GM19239 (cell line): ENCODE measurements around the gene NR6A1.

Experiments
- DNase-seq: peaks from one replicate; pipeline ENCODE4 v3.0.0; 2011; ENCODE audit warnings: low spot score; ENCODE audit not compliant: insufficient read length
- FAIRE-seq: peaks from 2 replicates; lab custom pipeline; 2011; peaks lifted over from hg19 to GRCh38; lab: Jason Lieb, UNC

NR6A1 gene

DNA sequence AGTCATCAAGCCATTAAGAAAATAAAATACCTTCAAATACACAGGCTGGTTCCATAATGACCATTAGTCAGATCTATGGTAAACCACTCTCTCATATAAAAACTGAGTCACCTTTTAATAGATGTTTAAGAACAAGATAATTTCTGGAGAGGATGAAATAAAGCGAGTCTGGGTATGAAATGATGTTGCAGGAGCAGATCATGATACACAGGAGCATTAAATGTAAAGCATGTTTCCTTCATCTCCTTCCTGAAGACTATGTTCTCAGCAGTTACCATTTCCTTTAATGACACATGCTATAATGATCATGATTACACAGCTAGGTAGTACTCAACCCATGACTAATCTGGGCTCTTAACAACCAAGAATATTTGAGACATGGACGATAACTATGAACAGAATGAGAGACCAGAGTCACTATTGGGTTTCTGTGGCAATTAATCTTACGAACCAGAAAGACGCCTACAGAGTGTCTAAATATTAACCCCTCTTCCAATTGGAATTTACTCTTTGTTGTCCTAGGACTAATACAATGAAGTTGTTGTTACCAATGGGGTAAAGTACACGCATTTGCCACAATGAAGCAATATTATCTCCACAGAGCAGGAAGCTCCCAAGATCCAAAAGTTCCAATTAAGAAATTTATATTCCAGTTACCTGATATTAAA lies 105.6 kb downstream of the NR6A1 start:
- DNase-seq (no peak), FAIRE-seq (no peak)

DNA sequence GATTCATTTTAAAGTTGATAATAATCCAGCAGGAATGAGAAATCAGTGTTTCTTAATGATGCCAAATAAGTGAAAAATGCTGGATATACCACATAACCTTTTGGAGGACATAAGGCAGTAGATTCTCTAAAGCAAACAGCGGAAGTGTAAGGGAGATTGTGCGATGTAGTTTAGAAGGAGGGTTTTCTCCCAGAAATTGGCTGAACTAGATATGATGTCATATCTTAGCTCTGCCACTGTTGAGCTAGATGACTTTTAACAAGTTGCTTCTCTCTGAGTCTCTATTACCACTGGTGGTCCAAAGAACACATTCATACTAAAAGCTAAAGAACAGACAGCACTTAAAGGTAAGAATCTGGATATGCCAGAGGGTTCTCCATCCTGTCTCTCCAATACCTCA lies 107.0 kb downstream of the NR6A1 start:
- FAIRE-seq (no peak), DNase-seq (no peak)

DNA sequence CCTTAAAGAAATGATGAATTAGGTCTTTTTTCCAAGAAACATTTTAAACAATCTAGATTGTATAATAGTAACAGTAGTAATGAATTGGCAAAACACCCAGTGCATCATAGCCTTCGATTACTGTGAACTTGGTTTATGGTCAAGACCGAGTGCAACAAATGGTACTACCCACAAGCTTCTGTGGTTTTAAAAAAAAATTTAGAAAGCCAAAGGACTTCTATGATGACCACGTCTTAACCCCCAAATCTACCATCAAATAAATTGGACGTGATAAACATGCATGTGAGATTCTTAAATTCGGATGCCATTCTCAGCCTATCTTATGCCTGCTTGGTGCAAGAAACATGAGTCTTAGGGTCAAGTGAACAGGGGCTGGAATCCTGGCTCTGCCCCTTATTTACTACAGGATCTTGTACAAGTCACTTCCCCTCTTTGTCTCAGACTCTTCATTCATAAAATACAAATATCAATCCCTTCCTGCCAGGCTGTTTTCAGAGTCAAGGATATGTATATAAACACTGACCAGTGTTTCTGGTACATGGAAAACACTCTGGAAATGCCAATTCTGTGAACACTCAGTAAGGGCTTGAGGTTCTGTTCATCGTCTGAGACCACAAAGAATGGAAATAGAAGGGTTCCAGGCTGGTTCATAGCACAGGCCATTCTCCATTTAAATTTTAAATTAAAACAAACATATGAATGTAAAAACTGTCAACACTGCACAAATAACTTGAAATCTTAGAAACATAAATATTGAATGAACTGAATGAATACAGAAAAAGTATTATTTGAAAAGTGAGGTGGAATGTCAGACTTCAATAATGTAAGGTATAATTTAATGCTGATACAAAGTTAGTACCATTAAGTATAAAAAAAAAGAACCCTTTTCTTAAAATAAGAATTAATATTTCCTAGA lies 107.8 kb downstream of the NR6A1 start:
- DNase-seq (no peak), FAIRE-seq (no peak)

DNA sequence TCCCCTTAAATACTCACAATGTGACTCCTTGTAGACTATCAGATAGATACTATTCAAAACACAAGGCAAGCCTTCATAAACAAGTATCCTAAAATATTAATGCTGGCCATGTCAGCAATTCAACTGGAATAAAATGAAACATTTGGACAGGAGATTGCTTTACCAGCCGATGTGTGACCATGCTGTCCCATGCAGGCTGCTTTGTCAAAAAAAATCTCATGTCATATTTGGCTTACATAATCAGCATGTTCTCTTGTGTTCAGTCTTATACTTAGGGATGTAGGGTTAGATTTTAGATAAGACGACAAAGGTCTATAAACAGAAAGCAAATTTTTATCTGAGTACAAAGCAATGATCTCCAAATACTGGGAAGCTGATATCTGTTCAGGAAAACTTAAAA lies 108.5 kb downstream of the NR6A1 start:
- DNase-seq (no peak), FAIRE-seq (no peak)

DNA sequence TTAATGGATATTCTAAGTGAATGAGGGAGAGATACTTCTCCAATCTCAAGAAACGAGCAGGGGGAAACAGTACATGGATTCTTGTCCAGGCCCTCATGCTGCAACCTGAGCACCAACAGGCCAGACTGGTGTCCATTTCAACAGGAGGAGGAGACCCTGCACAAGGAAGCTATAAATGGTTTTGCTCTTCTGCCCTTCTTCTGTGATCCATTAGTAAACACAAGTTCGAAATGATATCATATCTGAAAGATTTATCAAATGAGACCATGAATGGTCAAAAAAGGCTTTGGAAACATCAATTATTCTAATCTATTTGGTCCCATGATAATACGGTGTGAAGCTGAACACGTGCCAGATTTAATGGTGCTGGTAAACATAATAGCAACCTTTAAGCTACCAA lies 109.8 kb downstream of the NR6A1 start:
- FAIRE-seq (no peak), DNase-seq (no peak)

DNA sequence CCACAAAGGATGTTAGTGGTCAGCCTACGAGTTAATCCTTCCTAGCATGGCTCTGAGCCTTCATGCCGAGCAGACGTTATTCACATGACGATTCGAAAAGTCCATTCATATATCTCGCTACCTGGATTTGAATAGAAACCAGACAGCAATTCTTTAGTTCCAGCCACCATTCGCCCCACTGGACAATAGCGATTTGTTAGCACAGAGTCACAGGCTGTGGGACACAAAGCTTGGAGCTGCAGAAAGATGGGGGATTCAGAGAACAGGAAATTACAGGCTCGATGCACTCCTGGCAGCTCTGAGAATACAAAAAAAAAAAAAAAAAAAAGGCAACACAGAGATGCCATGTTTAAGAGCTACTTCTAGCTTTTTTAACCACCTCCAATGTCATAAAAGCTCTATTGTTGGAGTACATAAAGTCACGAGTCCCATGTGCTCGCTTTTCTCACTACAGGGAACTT lies 110.7 kb downstream of the NR6A1 start:
- FAIRE-seq (peak; percentile 76), DNase-seq (no peak)

DNA sequence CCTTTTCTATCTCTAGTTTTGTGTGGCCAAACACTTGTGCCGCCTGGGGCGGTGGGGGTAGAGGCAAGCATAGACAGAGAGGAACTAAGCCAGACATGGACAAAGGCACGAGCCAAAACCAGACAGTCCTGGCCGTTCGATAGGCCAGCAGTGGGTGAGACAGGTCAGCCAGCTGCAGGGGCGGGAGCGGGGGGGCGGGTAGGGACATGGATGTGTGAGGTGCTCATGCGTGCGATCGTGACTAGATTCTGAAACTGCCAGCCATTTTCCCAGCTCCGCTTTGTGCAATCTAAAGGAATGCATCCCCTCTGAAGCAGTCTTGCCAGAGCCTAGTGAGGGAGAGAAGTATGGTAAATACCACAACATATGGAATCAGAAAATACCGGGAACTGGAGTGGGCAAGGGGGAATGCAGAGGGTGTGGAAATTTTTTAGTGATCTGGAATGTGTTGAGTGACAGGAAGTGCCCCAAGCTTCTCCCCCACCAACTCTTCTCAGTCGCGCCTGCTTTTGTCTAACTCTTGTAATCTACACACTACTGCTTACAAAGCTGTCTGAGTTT lies 111.9 kb downstream of the NR6A1 start:
- DNase-seq, result peak; percentile 19
- peak; percentile 81 for FAIRE-seq

DNA sequence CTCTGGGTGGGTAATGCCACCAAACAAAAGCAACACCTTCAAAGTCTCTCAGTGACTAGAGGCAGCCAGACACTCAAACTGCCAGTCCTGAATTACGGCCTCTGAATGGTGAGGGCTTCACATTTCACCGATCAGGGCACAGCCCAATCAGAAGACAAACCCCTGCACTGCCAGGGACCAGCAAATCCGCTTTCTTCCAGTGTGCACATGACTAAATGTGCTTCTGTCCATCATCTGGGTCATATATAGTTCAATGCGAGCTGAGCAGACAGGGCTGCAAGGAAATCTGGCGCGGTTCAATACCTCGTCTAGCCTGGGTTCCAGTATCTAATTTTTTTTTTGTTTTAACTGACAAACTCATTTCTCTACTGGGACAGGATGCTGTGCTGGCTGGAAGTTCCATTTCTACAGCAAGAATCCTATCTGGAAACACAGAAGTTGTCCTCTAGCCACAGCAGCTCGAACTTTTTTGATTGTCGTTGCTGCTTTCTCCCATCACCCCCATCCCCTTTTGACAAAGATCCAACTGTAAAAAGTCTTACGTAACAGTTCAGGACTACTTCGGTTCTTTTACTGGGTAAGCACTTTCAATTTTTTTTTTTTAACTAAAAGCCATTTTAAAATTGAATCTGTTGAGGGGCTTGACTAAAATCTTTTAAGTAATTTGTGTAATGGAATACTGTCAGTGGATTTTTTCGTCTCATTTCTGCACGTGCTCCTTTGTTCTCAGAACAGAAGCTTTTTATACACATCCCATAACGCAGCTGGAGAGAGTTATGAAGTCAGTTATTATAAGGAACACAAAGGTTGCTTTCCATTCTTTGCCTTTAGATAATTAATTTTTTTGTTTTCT lies 112.7 kb downstream of the NR6A1 start:
- peak; percentile 58 for DNase-seq
- peak; percentile 95 for FAIRE-seq

DNA sequence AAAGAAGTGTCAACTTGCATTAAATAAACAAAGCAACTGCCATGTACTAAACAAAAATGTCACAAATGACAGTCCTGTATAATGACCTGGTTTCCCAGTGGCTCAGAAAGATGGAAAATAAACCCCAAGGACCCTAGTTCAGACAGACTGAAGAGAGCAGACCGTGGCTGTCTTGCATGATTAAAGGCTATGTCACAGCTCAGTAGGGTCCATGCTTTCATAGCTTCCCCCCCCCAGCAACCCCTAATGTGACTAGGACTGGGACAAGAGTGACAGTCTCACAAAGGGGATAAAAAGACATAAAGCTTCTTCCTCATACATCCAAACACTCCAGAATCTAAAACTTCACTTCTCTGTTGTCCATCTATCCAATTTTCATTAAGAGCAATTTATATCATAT lies 113.6 kb downstream of the NR6A1 start:
- DNase-seq (no peak), FAIRE-seq (no peak)

DNA sequence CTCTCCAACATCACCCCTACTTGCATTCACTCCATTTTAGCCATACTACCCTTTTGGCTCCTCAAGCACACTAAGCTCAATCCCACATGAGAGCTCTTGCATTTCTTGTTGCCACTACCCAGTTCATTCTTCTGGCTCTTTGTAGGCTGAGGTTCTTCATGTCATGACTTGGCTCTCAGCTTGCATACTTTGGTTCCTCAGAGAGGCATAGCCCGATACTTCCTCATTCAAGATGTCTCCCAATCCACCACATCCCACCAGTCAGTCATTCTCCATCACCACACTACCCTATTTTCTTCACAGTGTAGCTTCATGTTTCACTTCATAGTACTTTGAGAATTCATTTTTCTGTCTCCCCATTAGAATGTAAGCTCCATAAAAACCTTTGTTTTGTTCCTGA lies 116.7 kb downstream of the NR6A1 start:
- DNase-seq (no peak), FAIRE-seq (no peak)

DNA sequence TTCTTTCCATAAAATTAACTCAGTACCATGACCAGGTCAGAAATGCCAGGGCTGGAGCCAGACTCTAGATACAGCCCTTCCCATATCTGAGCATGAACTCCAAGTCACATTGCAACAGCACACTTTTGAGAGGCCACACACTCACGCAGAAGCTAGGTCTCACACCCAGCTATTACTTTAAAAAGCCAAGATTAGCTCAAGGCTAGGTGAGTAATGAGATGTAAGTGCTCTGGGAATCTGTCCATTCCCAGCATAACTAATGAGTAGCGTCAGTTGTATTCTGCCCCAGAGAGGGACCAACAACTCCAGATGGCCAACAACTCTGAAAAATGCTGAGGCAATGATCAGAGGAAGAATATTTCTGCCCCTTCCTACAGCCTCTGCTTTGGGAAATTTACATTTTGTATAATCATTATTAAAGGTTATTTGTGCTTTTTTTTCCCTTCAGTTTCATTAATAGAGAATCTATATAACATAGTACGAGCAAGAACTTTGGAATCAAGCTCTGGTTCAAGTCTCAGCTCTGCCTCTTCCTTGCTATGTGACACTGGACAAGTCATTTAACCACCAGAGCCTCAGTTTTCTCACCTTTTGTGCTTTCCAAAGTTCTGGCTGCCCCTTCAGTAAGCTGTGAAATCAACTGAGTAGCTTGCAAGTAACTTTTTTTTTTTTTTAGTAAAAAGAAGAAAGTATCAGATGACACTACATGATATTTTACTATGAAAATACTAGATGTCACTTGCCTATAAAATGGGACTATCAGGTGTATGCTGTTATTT lies 118.3 kb downstream of the NR6A1 start:
- FAIRE-seq, result no peak
- DNase-seq, result no peak

DNA sequence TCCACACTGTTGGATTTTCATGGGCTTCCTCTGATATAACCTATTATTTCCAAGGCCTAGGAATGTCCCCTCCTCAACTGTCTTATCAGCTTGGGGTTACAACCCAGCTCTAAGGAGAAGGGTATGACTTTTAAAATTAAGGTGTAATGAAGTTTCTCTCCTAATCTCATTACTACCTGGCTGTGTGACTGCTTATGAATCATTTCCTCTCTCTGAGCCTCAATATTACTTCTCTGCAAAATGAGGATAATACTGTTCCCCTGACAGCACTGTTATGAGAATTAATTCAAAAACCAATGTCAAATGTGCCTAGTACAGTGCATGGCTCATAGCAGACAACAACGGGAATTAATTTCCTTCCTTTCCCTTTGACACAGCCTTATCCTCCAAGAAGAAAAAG lies 118.9 kb downstream of the NR6A1 start:
- FAIRE-seq, result no peak
- DNase-seq, result no peak

DNA sequence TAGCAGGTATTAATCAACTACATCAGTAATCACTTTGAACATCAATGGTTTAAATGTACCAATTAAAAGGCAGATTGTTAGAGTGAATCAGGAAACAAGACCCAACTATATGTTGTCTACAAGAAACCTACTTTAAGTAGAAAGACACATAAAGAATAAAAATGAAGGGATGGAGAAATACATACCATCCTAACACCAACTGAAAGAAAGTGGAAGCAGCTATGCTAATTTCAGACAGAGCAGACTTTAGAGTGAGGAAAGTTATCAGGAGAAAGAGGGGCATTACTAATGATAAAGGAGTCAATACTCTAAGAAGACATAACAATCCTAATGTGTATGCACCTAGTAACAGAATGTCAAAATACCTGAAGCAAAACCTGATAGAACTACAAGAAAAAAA lies 125.8 kb downstream of the NR6A1 start:
- FAIRE-seq (no peak), DNase-seq (no peak)

DNA sequence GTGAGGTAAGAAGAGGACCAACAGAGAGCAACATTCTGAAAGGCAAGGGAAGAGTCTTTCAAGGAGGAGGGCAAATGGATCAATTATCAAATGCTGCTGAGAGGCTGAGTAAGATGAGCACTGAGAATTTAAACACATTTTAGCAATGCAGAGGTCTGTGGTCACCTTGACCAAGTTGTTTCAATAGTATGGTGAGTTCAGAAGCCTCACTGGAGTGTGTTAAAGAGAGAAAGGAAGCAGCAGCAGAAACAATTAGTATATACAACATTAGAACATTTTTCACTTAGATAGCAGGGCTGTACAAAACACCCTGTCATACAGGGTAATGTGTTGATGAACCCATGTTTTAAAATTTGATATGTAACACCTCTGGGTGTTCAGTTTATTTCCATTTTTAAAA lies 131.5 kb downstream of the NR6A1 start:
- no peak for FAIRE-seq

DNA sequence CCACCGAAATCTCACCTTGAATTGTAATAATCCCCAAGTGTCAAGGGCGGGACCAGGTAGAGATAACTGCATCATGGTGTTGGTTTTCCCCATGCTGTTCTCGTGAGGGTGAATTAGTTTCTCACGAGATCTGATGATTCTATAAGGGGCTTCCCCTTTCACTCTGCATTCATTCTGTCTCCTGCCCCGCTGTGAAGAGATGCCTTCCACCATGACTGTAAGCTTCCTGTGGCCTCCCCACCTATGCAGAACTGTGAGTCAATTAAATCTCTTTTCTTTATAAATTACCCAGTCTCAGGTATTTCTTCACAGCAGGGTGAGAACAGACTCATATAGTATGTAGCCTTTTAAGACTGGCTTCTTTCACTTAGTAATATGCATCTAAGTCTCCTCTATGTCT lies 135.8 kb downstream of the NR6A1 start:
- FAIRE-seq (no peak), DNase-seq (no peak)

More for the DNA sequence above, 131.5 kb downstream of the NR6A1 start:
- no peak for DNase-seq

DNA sequence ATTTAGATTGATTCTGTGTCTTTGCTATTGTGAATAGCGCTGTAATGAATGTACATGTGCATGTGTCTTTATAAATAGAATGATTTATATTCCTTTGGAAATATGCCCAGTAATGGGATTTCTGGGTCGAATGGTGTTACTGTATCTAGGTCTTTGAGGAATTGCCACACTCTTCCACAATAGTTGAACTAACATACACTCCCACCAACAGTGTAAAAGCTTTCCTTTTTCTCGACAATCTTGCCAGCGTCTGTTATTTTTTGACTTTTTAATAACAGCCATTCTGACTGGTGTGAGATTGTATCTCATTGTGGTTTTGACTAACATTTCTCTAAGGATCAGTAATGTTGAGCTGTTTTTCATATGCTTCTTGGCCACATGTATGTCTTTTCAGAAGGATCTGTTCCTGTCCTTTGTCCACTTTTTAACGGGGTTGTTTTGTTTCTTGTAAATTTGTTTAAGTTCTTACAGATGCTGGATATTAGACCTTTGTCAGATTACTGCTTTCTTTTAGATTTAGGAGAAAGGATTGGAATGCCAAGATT lies 139.0 kb downstream of the NR6A1 start:
- FAIRE-seq (no peak), DNase-seq (no peak)

DNA sequence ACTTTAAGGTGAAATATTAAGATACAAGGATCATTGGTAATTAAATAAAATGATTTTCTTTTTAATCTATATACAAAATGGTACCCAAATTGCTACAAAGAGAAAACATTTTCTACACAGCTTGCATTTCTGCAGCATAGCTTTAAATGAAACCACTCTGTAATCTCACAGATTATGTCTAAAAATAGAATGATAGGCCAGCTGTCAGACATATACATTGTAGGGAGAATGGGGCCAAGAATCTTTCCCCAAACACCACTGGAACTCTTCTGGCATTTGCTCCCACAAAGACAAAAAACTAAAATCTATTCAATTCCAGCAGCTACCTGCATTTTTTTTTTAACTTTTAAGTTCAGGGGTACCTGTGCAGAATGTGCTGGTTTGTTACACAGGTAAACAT lies 139.8 kb downstream of the NR6A1 start:
- no peak for FAIRE-seq
- no peak for DNase-seq

DNA sequence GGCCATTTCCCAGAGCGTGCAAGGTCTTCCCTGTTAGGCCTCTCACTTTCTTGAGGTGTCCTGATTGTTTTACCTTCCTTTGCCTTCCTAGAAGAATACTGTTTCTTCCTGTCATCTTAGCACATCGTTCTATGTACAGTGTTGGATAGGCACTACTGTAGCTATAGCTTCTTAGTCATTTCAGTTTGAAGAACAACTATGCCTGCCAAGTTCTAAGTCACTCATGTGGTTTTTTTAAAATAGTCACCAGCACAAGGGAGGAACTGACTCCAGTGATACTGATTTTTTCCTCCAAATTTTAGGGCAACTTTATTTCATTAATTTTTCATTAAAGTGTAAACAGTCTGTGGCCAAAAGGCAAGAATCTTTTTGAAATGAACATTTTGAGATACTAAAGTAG lies 141.5 kb downstream of the NR6A1 start:
- no peak for DNase-seq
- no peak for FAIRE-seq

DNA sequence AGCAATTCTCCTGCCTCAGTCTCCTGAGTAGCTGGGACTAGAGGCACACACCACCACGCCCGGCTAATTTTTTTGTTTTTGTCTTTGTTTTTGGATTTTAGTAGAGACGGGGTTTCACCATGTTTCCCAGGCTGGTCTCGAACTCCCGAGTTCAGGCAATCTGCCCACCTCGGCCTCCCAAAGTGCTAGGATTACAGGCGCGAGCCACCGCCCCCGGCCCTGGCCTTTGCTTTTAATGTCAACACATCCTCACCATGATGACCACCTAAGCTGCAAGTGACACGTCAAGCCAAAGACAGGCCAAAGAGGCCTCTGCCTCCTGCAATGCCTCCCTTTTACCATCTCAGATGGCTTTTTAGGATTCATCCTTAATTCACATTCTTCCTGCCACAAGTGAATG lies 142.4 kb downstream of the NR6A1 start:
- DNase-seq, result no peak
- FAIRE-seq, result no peak
